Right cardiac atrium (tissue), 5 donors: ENCODE measurements around the gene TIMM23B. TPM values are rescaled to one million over a fixed set of nuclear protein-coding genes. Genes with fewer than 3 reads are reported as not detected.
"Not testable (repeated sequence)": the region's sequence is repeated elsewhere in the genome, so short reads cannot be mapped to it uniquely, and the experiment has no call there.

Experiments
- ATAC-seq, 2 donors: fragments of 200-7000 bp; cut with Tn5 transposase; one replicate each; pipeline versions ENCODE4 v1.8.0 to v1.9.1; 2020; ENCODE audit warnings: moderate library complexity in 2 of 2, mild to moderate bottlenecking in 1 of 2
- DNase-seq, 3 donors: peaks; one replicate each; pipeline ENCODE4 v3.0.0-alpha.2; 2020
- H3K27ac ChIP-seq: one replicate; pipeline ENCODE4 v1.5.1; 2013; ENCODE audit warnings: mild to moderate bottlenecking, low read length, control low read depth, moderate library complexity
- H3K27me3 ChIP-seq: one replicate; pipeline ENCODE4 v1.6.1; 2013; ENCODE audit not compliant: control insufficient read depth, insufficient read depth
- H3K4me1 ChIP-seq: one replicate; pipeline ENCODE4 v1.6.1; 2013; ENCODE audit warnings: low read length; ENCODE audit not compliant: control insufficient read depth, insufficient read depth
- H3K4me3 ChIP-seq: one replicate; pipeline ENCODE4 v1.5.1; 2013; ENCODE audit warnings: low read length, control low read depth
- H3K9me3 ChIP-seq: one replicate; pipeline ENCODE4 v1.6.1; 2013; ENCODE audit warnings: low read length; ENCODE audit not compliant: control insufficient read depth
- WGBS: extraction: QIAGEN DNeasy Blood & Tissue Kit; methylation state at CpG from one replicate; pipeline ENCODE4 v1.1.7; 2013; 5-methylcytosine and 5-hydroxymethylcytosine counted together
- intact Hi-C, 4 donors: fragments of 100-400 bp; cut with DNase I; formaldehyde crosslinking; loops; one replicate each; pipeline versions ENCODE4 v1.11.0 to v1.14.0; 2022 to 2023
- long read RNA-seq, 4 donors: library from polyadenylated mRNA; unstranded; transcript quantifications; one replicate each; pipeline ENCODE4 v2.0.0, GENCODE V29; 2020 to 2021
- polyA plus RNA-seq: library from polyadenylated mRNA; stranded (reverse); fragments of 200-250 nt; gene quantifications from one replicate; pipeline ENCODE4 v1.2.3, GENCODE V29; 2013
- total RNA-seq, 4 donors: library from RNA; stranded (reverse); fragmentation: NEBNext Ultra II Directional; extraction: Animal tissue kit (Norgen Biotek cat#: 25700); gene quantifications; one replicate each; pipeline ENCODE4 v1.2.1, GENCODE V29; 2021
- donor health status: healthy with polysubstance abuse.
- donor health status: DM: no; HTN: yes; CAD: no.
- donor health status: DM: no; HTN: no; CAD: no.
- donor health status: DM: no; HTN: yes; CAD: no; lungs with severe emphysema.
- donor health status: DM: yes; HTN: yes; CAD: no.

The TIMM23B gene
- total RNA-seq (10 to 100 TPM; 13.7 to 17.9 (median 16.3) TPM), polyA plus RNA-seq (19.2 TPM)
- long read RNA-seq, donor 1, transcript TIMM23B-201 (7 exons, 1,142 nt): major isoform, 11 of 13 reads
- long read RNA-seq, donor 1, partial matches to known transcripts: 0 of 13 reads
- long read RNA-seq, donor 1, other reads (novel, unspliced or antisense): 1 of 13 reads
- long read RNA-seq, donor 2, partial matches to known transcripts: 0 of 2 reads
- long read RNA-seq, donor 2, other reads (novel, unspliced or antisense): 0 of 2 reads
- long read RNA-seq, donor 3, transcript TIMM23B-201 (7 exons, 1,142 nt): major isoform, 16 of 27 reads
- long read RNA-seq, donor 3, partial matches to known transcripts: 2 of 27 reads
- long read RNA-seq, donor 3, other reads (novel, unspliced or antisense): 8 of 27 reads
- long read RNA-seq, donor 4, transcript TIMM23B-201 (7 exons, 1,142 nt): major isoform, 6 of 7 reads
- long read RNA-seq, donor 4, partial matches to known transcripts: 1 of 7 reads
- long read RNA-seq, donor 4, other reads (novel, unspliced or antisense): 0 of 7 reads

- ATAC-seq (peak; percentile 96 to 97), DNase-seq (peak; percentile 83 to 93 (median 91))
- under 1% methylated on average over 81 of the region's 81 CpGs for WGBS
- H3K9me3 ChIP-seq, H3K27me3 ChIP-seq, intact Hi-C loops, H3K4me1 ChIP-seq: not testable (repeated sequence)
- Histone ChIP-seq H3K27ac (peak within 1 kb of the TSS; percentile 74), H3K4me3 (peak within 1 kb of the TSS; percentile 69)
Measured at GRCh38 chr10:49941447-49942338, at the start of gene TIMM23B, which contains the start of gene PARG. TIMM23B (plus strand) TSS chr10:49942053; CDS start chr10:49942195, 142 bp downstream. PARG (minus strand) TSS chr10:49942027; CDS start chr10:49941725, 302 bp downstream.

- peak in 1 of 2 donors; percentile 54 for ATAC-seq
- WGBS: 100% methylated on average over 1 of the region's 2 CpGs
- H3K9me3 ChIP-seq, H3K27me3 ChIP-seq, intact Hi-C loops, DNase-seq, H3K4me1 ChIP-seq, H3K27ac ChIP-seq, H3K4me3 ChIP-seq: not testable (repeated sequence)
Measured at GRCh38 chr10:49899999-49900398, 41.9 kb upstream of the TIMM23B start.

GRCh38 chr10:49900406-49900805, 41.4 kb upstream of the TIMM23B start:
- H3K9me3 ChIP-seq, intact Hi-C loops, H3K27me3 ChIP-seq, H3K27ac ChIP-seq, DNase-seq, H3K4me3 ChIP-seq, ATAC-seq, H3K4me1 ChIP-seq: not testable (repeated sequence)
- 82% methylated on average over 2 of the region's 3 CpGs for WGBS

- H3K9me3 ChIP-seq, H3K4me3 ChIP-seq, ATAC-seq, H3K27me3 ChIP-seq, intact Hi-C loops, H3K4me1 ChIP-seq, H3K27ac ChIP-seq, DNase-seq: not testable (repeated sequence)
- 84% methylated on average over 3 of the region's 3 CpGs for WGBS
Measured at GRCh38 chr10:49903829-49904228, 38.0 kb upstream of the TIMM23B start.

- H3K27me3 ChIP-seq, ATAC-seq, H3K27ac ChIP-seq, intact Hi-C loops, H3K4me3 ChIP-seq, H3K9me3 ChIP-seq, H3K4me1 ChIP-seq, DNase-seq: not testable (repeated sequence)
- 64% methylated on average over 4 of the region's 4 CpGs for WGBS
Measured at GRCh38 chr10:49908290-49909080, 33.4 kb upstream of the TIMM23B start.

GRCh38 chr10:49910295-49910694, 31.6 kb upstream of the TIMM23B start:
- H3K9me3 ChIP-seq, intact Hi-C loops: not testable (repeated sequence)

GRCh38 chr10:49916451-49916850, 25.4 kb upstream of the TIMM23B start:
- H3K27ac ChIP-seq, H3K4me1 ChIP-seq, H3K9me3 ChIP-seq, intact Hi-C loops, DNase-seq, H3K4me3 ChIP-seq, H3K27me3 ChIP-seq, ATAC-seq: not testable (repeated sequence)

More at GRCh38 chr10:49910295-49910694, 31.6 kb upstream of the TIMM23B start:
- not testable (repeated sequence) for H3K27ac ChIP-seq, H3K4me3 ChIP-seq, DNase-seq, H3K4me1 ChIP-seq, ATAC-seq, H3K27me3 ChIP-seq
- WGBS: no CpG with 5 or more reads among the region's 1 CpG

- DNase-seq, H3K4me3 ChIP-seq, H3K27me3 ChIP-seq, ATAC-seq, intact Hi-C loops, H3K9me3 ChIP-seq, H3K27ac ChIP-seq, H3K4me1 ChIP-seq: not testable (repeated sequence)
Measured at GRCh38 chr10:49917927-49918326, 23.9 kb upstream of the TIMM23B start.

GRCh38 chr10:49922041-49922440, 19.8 kb upstream of the TIMM23B start:
- intact Hi-C loops, H3K4me1 ChIP-seq, H3K27ac ChIP-seq, DNase-seq, ATAC-seq, H3K27me3 ChIP-seq, H3K9me3 ChIP-seq, H3K4me3 ChIP-seq: not testable (repeated sequence)
- WGBS: 82% methylated on average over 4 of the region's 4 CpGs

- H3K27ac ChIP-seq, H3K4me3 ChIP-seq, intact Hi-C loops, H3K4me1 ChIP-seq, ATAC-seq, DNase-seq, H3K9me3 ChIP-seq, H3K27me3 ChIP-seq: not testable (repeated sequence)
- WGBS: 90% methylated on average over 4 of the region's 4 CpGs
Measured at GRCh38 chr10:49923572-49923971, 18.3 kb upstream of the TIMM23B start.
